IMR-90 (cell line): ENCODE measurements around the gene TMPRSS6. TPM values are rescaled to one million over a fixed set of nuclear protein-coding genes. Genes with fewer than 3 reads are reported as not detected.

Source experiments
- ATAC-seq: fragments of 200-7000 bp; cut with Tn5 transposase; 2 replicates; pipeline ENCODE4 v1.9.1; 2020; ENCODE audit warnings: low read depth, mild to moderate bottlenecking, moderate library complexity
- BruUV-seq: library from RNA; stranded (reverse); fragments of 400-500 nt; replicated peaks from 2 replicates; lab custom pipeline; 2021; lab: Mats Ljungman, UMichigan
- CTCF ChIA-PET: fragments of 300-600 bp; formaldehyde crosslinking; extraction: SDS; loops from one replicate; lab custom pipeline; 2021; ENCODE audit warnings: antibody characterized with exemption; lab: Yijun Ruan, JAX
- POLR2A ChIA-PET: fragments of 300-600 bp; sonication (Branson Sonifier 250); formaldehyde crosslinking; loops from one replicate; lab custom pipeline; 2022; ENCODE audit warnings: antibody characterized with exemption; ENCODE audit not compliant: unreplicated experiment; lab: Charles Lee
- DNase-seq: peaks from one replicate; pipeline ENCODE4 v3.0.0; 2013
- H2AFZ ChIP-seq: replicated peaks from 2 replicates; pipeline ENCODE3; 2013; ENCODE audit warnings: low read length, mild to moderate bottlenecking; ENCODE audit not compliant: poor library complexity
- H2AK5ac ChIP-seq: 2 replicates; pipeline ENCODE4 v1.6.1; 2013; ENCODE audit warnings: low read depth, low read length, inconsistent platforms
- H2AK9ac ChIP-seq: replicated peaks from 2 replicates; pipeline ENCODE3; 2013; ENCODE audit warnings: mild to moderate bottlenecking, low read depth, low read length, moderate library complexity; ENCODE audit not compliant: poor library complexity
- H2BK120ac ChIP-seq: 2 replicates; pipeline ENCODE4 v1.6.1; 2013; ENCODE audit warnings: low read depth, low read length, inconsistent platforms
- H2BK15ac ChIP-seq: 3 replicates; pipeline ENCODE4 v1.6.1; 2013; ENCODE audit warnings: low read depth, low read length, inconsistent platforms
- H2BK20ac ChIP-seq: 2 replicates; pipeline ENCODE4 v1.6.1; 2013; ENCODE audit warnings: low read depth, mild to moderate bottlenecking, inconsistent platforms, low read length, moderate library complexity
- H2BK5ac ChIP-seq: 2 replicates; pipeline ENCODE4 v1.6.1; 2013; ENCODE audit warnings: mild to moderate bottlenecking, low read depth, low read length, inconsistent platforms; ENCODE audit not compliant: poor library complexity, severe bottlenecking
- H3K14ac ChIP-seq: replicated peaks from 2 replicates; pipeline ENCODE4 v1.6.1; 2013; ENCODE audit warnings: low read depth, low read length, inconsistent platforms
- H3K18ac ChIP-seq: 2 replicates; pipeline ENCODE4 v1.6.1; 2013; ENCODE audit warnings: low read depth, low read length, control low read depth
- H3K23ac ChIP-seq: 2 replicates; pipeline ENCODE4 v1.6.1; 2013; ENCODE audit warnings: low read depth, low read length, inconsistent platforms
- H3K27ac ChIP-seq: 2 replicates; pipeline ENCODE4 v1.5.1; 2013; ENCODE audit warnings: mild to moderate bottlenecking, control low read depth, low read length; ENCODE audit not compliant: insufficient read depth
- H3K27me3 ChIP-seq: 2 replicates; pipeline ENCODE4 v1.6.1; 2013; ENCODE audit warnings: low read length; ENCODE audit not compliant: control insufficient read depth, insufficient read depth
- H3K36me3 ChIP-seq: 2 replicates; pipeline ENCODE4 v1.6.1; 2013; ENCODE audit warnings: low read length, mixed read lengths; ENCODE audit not compliant: control insufficient read depth, insufficient read depth
- H3K4ac ChIP-seq: 2 replicates; pipeline ENCODE4 v1.6.1; 2013; ENCODE audit warnings: low read depth, low read length, inconsistent platforms
- H3K4me1 ChIP-seq: 2 replicates; pipeline ENCODE4 v1.6.1; 2013; ENCODE audit warnings: low read length, mixed read lengths; ENCODE audit not compliant: control insufficient read depth, insufficient read depth
- H3K4me2 ChIP-seq: 2 replicates; pipeline ENCODE4 v1.6.1; 2013; ENCODE audit warnings: low read depth, mild to moderate bottlenecking, control low read depth, low read length, moderate library complexity
- H3K4me3 ChIP-seq: 2 replicates; pipeline ENCODE4 v1.5.1; 2013; ENCODE audit warnings: low read depth, mild to moderate bottlenecking, control low read depth, low read length, moderate library complexity; ENCODE audit not compliant: insufficient read depth
- H3K56ac ChIP-seq: 2 replicates; pipeline ENCODE4 v1.6.1; 2013; ENCODE audit warnings: low read length, inconsistent platforms; ENCODE audit not compliant: insufficient read depth; ENCODE audit errors: extremely low read depth
- H3K79me1 ChIP-seq, 2 experiments: 2 replicates each; pipeline ENCODE4 v1.6.1; 2013; ENCODE audit warnings: low read length in 2 of 2, inconsistent platforms in 1 of 2, low read depth in 1 of 2
- H3K9ac ChIP-seq: 2 replicates; pipeline ENCODE4 v1.6.1; 2013; ENCODE audit warnings: low read depth, low read length, control low read depth
- H3K9me1 ChIP-seq: 2 replicates; pipeline ENCODE4 v1.6.1; 2013; ENCODE audit warnings: low read length, inconsistent platforms; ENCODE audit not compliant: insufficient read depth
- H3K9me3 ChIP-seq: 2 replicates; pipeline ENCODE4 v1.6.1; 2013; ENCODE audit warnings: low read length; ENCODE audit not compliant: control insufficient read depth, insufficient read depth
- H4K20me1 ChIP-seq: 2 replicates; pipeline ENCODE4 v1.6.1; 2013; ENCODE audit warnings: low read length, inconsistent platforms; ENCODE audit not compliant: insufficient read depth
- H4K5ac ChIP-seq: 2 replicates; pipeline ENCODE4 v1.6.1; 2013; ENCODE audit warnings: mild to moderate bottlenecking, low read depth, low read length, control low read depth
- H4K8ac ChIP-seq, 2 experiments: 2 replicates each; pipeline ENCODE4 v1.6.1; 2013; ENCODE audit warnings: low read depth in 2 of 2, low read length in 2 of 2, control low read depth in 1 of 2, inconsistent platforms in 1 of 2
- H4K91ac ChIP-seq: 2 replicates; pipeline ENCODE4 v1.6.1; 2013; ENCODE audit warnings: low read depth, low read length, inconsistent platforms; ENCODE audit not compliant: insufficient read depth
- CTCF ChIP-seq: conservative IDR thresholded peaks from 2 replicates; pipeline ENCODE4 v1.5.1; 2012; ENCODE audit warnings: mild to moderate bottlenecking, low read depth, low read length, improper control_type of control experiment
- MAFK ChIP-seq: IDR thresholded peaks from 2 replicates; pipeline ENCODE4 v1.6.1; 2012; ENCODE audit warnings: low read depth, low read length, improper control_type of control experiment
- MAZ ChIP-seq: IDR thresholded peaks from 2 replicates; pipeline ENCODE4 v1.6.1; 2012; ENCODE audit warnings: low read depth, mild to moderate bottlenecking, low read length, improper control_type of control experiment, moderate library complexity, borderline replicate concordance
- NFE2L2 ChIP-seq: fragments of 150-350 bp; IDR thresholded peaks from 2 replicates; pipeline ENCODE4 v1.6.1; 2016; ENCODE audit warnings: low read depth, mild to moderate bottlenecking, low read length
- POLR2A ChIP-seq: IDR thresholded peaks from 2 replicates; pipeline ENCODE4 v1.6.1; 2012; ENCODE audit warnings: mild to moderate bottlenecking, low read depth, low read length
- WGBS, 2 experiments: methylation state at CpG; one replicate each; pipeline versions ENCODE4 v1.1.5 to v1.1.7; 2013; ENCODE audit warnings: missing lambda C conversion rate in 2 of 2; ENCODE audit not compliant: insufficient read length in 1 of 2; ENCODE audit errors: extremely low coverage in 2 of 2; 5-methylcytosine and 5-hydroxymethylcytosine counted together
- dilution Hi-C: fragments of 300-500 bp; cut with HindIII; formaldehyde crosslinking; loops from one replicate; pipeline ENCODE4 v1.14.3; 2018; ENCODE audit warnings: low sequenced_read_pairs; ENCODE audit not compliant: unreplicated experiment
- in situ Hi-C: fragments of 300-500 bp; cut with MboI; formaldehyde crosslinking; loops from 3 replicates; pipeline ENCODE4 v1.14.3; 2019; ENCODE audit warnings: low sequenced_read_pairs, inconsistent platforms, mixed read lengths
- intact Hi-C: fragments of 100-400 bp; cut with micrococcal nuclease; formaldehyde crosslinking; loops from 2 replicates; pipeline ENCODE4 v1.10.0; 2022
- polyA plus RNA-seq, 3 experiments: library from polyadenylated mRNA; depleted of rRNA; stranded (reverse); fragments of >200 nt; gene quantifications; 2 replicates each; pipeline ENCODE4 v1.2.3, GENCODE V29; 2012; ENCODE audit warnings: low replicate concordance in 1 of 3
- total RNA-seq: library from RNA; depleted of rRNA; stranded (reverse); fragments of >200 nt; gene quantifications from 2 replicates; pipeline ENCODE4 v1.2.3, GENCODE V29; 2012

The TMPRSS6 gene
- total and polyA plus RNA-seq, 2 of the 4 experiments (the other 2 are of a cell fraction), result not detected

- no peak overlapping the region for H3K18ac ChIP-seq
- H3K9ac ChIP-seq, result no peak overlapping the region
- ATAC-seq (no peak), DNase-seq (no peak)
- no peak overlapping the region for H2AFZ ChIP-seq
- TF ChIP-seq NFE2L2 (no peak), CTCF (no peak), MAFK (no peak), MAZ (no peak), POLR2A (no peak)
- H3K27ac ChIP-seq, result no peak overlapping the region
- no peak overlapping the region for H2BK15ac ChIP-seq
- no peak overlapping the region for H4K91ac ChIP-seq
- CTCF ChIA-PET, result no interaction called here
- no peak overlapping the region for H3K4me3 ChIP-seq
- no peak overlapping the region for H3K23ac ChIP-seq
- no peak overlapping the region for H3K56ac ChIP-seq
- H3K14ac ChIP-seq, result no peak overlapping the region
- H4K8ac ChIP-seq, result no peak overlapping the region
- H3K9me3 ChIP-seq, result no peaks in the 10 kb centered on the region
- H4K20me1 ChIP-seq, result no peaks in the 10 kb centered on the region
- no peak overlapping the region for H4K5ac ChIP-seq
- no peak overlapping the region for H2BK5ac ChIP-seq
- no peak overlapping the region for H2BK20ac ChIP-seq
- H3K27me3 ChIP-seq, result peaks cover 49% of the 10 kb centered on the region
- in situ Hi-C loops (no loop called here), intact Hi-C loops (no loop called here), dilution Hi-C loops (no loop called here)
- H2AK9ac ChIP-seq, result no peak overlapping the region
- no peak overlapping the region for H3K4ac ChIP-seq
- no peaks in the 10 kb centered on the region for H3K36me3 ChIP-seq
- POLR2A ChIA-PET, result no interaction called here
- H2BK120ac ChIP-seq, result no peak overlapping the region
- H3K79me1 ChIP-seq, result no peaks in the 10 kb centered on the region
- H3K4me2 ChIP-seq, result no peak overlapping the region
- no CpG with 5 or more reads among the region's 7 CpGs for WGBS, 2 experiments
- no peaks in the 10 kb centered on the region for H3K9me1 ChIP-seq
- no peak overlapping the region for H2AK5ac ChIP-seq
- no peaks in the 10 kb centered on the region for H3K4me1 ChIP-seq
- no TSS peak for BruUV-seq
Measured at GRCh38 chr22:37091994-37092393, 17.5 kb downstream of the TMPRSS6 start.
